ENCODE measurements around the gene C1orf50. TPM values are rescaled to one million over a fixed set of nuclear protein-coding genes. Genes with fewer than 3 reads are reported as not detected.
"Not testable (repeated sequence)": the region's sequence is repeated elsewhere in the genome, so short reads cannot be mapped to it uniquely, and the experiment has no call there.

The C1orf50 gene
- total RNA-seq, 1 donor = 4.2 TPM

GRCh38 chr1:42797979-42798378 is 30.9 kb downstream of the C1orf50 start:
- TF ChIP-seq, protein P1, sequence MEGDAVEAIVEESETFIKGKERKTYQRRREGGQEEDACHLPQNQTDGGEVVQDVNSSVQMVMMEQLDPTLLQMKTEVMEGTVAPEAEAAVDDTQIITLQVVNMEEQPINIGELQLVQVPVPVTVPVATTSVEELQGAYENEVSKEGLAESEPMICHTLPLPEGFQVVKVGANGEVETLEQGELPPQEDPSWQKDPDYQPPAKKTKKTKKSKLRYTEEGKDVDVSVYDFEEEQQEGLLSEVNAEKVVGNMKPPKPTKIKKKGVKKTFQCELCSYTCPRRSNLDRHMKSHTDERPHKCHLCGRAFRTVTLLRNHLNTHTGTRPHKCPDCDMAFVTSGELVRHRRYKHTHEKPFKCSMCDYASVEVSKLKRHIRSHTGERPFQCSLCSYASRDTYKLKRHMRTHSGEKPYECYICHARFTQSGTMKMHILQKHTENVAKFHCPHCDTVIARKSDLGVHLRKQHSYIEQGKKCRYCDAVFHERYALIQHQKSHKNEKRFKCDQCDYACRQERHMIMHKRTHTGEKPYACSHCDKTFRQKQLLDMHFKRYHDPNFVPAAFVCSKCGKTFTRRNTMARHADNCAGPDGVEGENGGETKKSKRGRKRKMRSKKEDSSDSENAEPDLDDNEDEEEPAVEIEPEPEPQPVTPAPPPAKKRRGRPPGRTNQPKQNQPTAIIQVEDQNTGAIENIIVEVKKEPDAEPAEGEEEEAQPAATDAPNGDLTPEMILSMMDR (IDR thresholded peaks at IDR 0.05; ENCODE audit: insufficient read depth, low read length) = no peak
- no peak overlapping the region for H3K4me3 ChIP-seq (ENCODE audit: low read depth, low read length)
- DNase-seq (ENCODE audit: low read depth) = no peak

DNA sequence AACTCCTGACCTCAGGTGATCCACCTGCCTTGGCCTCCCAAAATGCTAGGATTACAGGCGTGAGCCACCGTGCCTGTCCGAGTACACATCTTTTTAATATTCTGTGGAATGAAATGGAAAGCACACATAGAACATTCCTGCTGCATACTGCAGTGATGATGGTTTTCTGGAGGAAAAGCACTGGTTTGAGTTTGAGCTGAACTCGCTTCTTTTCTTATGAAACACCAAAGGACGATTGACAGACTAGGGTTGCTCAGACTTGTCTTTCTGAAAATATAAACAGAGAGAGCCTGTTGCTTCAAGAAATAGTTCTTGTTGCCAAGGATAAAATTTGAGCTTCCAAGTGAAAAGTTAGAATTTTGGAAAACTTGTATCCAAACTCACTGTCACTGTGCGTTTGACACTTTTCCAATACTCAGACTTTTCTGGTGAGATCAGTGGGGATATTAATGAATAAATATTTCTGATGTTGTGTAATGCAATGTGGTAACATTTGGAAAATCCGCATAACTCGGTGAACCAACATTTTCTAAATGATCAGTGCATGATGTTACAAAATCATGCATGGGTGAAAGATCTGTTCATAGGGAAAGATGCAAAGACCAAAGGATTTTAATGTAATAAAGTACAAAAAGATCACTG is 34.9 kb downstream of the C1orf50 start:
- no peak overlapping the region for H3K4me3 ChIP-seq (ENCODE audit: low read depth, low read length)
- DNase-seq (ENCODE audit: low read depth) = peak; percentile 47
- TF ChIP-seq, protein P1 (IDR thresholded peaks at IDR 0.05; ENCODE audit: insufficient read depth, low read length) = no peak

- no peak overlapping the region for H3K4me3 ChIP-seq (ENCODE audit: low read depth, low read length)
- no peak for DNase-seq (ENCODE audit: low read depth)
- TF ChIP-seq, protein P1 (IDR thresholded peaks at IDR 0.05; ENCODE audit: insufficient read depth, low read length) = no peak
Measured at GRCh38 chr1:42806171-42806570, 39.1 kb downstream of the C1orf50 start.

DNA sequence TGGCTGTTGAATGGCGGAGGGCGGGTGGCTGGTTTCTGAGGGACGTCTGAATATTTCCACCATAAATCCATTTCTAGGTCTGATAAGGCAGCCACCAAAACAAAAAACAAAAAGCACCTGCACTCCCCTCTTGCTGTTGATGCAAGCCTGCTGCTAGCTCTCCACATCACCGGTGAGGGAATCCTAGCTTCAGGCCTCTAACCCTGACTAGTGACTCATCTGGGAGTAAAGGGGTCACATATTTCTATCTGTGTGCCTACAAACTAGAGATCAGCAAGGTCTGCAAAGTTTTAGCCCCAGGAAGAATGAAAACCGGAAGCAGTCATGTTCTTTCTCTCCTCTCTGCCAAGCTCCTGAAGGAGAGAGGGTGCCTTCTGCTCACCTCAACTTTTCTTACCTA is 39.5 kb downstream of the C1orf50 start:
- TF ChIP-seq, protein P1 (IDR thresholded peaks at IDR 0.05; ENCODE audit: insufficient read depth, low read length) = no peak
- no peak for DNase-seq (ENCODE audit: low read depth)
- no peak overlapping the region for H3K4me3 ChIP-seq (ENCODE audit: low read depth, low read length)

DNA sequence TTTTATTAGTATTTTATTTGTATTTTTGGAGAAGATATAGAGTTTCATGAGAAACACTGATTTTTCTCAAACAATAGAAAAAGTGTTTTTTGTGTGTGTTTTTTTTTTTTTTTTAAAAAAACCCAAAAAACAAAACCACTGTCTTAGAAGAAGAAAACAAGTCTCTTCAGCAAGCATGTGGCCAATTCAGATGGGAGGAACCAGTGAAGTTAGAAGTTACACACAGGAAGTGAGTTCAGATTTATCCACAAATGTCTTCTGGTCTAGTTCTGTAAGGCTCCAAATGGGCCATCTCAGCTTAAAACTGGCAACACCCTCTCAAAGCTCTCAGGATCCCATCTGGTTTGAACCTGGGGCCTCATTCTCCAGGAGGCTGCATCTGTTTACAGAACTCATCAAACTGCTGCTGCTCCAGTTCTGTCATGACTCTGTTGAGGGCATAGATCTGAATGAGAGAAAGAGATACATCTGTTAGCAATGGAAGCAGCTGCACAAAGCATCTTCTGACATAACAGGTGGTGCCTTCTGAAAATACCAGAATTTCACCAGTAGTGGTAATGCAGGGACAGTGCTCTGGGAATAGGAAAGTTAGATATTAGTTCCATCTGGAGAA is 40.1 kb downstream of the C1orf50 start:
- DNase-seq (ENCODE audit: low read depth) = no peak
- TF ChIP-seq, protein P1 (IDR thresholded peaks at IDR 0.05; ENCODE audit: insufficient read depth, low read length) = no peak
- H3K4me3 ChIP-seq (ENCODE audit: low read depth, low read length) = no peak overlapping the region

DNA sequence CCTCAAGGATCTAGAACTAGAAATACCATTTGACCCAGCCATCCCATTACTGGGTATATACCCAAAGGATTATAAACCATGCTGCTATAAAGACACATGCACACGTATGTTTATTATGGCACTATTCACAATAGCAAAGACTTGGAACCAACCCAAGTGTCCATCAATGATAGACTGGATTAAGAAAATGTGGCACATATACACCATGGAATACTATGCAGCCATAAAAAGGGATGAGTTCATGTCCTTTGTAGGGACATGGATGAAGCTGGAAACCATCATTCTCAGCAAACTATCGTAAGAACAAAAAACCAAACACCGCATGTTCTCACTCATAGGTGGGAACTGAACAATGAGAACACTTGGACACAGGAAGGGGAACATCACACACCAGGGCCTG is 47.8 kb downstream of the C1orf50 start:
- DNase-seq (ENCODE audit: low read depth) = not testable (repeated sequence)

GRCh38 chr1:42815941-42816584 is 49.0 kb downstream of the C1orf50 start:
- TF ChIP-seq, protein P1 (IDR thresholded peaks at IDR 0.05; ENCODE audit: insufficient read depth, low read length) = no peak
- H3K4me3 ChIP-seq (ENCODE audit: low read depth, low read length) = peak overlapping the region; percentile 83
- DNase-seq (ENCODE audit: low read depth) = peak; percentile 15

More for the DNA sequence above, 47.8 kb downstream of the C1orf50 start:
- H3K4me3 ChIP-seq (ENCODE audit: low read depth, low read length) = not testable (repeated sequence)
